Amygdala (tissue), 56 donors: Measurements from ENCODE around the gene GFRA1.
"Not testable (repeated sequence)": the region's sequence is repeated elsewhere in the genome, so short reads cannot be mapped to it uniquely, and the experiment has no call there.

Source experiments
- DNase-seq, 56 donors: peaks; one replicate each; lab custom pipeline; 2025; lab: John Stamatoyannopoulos, UW

GFRA1 gene

DNA sequence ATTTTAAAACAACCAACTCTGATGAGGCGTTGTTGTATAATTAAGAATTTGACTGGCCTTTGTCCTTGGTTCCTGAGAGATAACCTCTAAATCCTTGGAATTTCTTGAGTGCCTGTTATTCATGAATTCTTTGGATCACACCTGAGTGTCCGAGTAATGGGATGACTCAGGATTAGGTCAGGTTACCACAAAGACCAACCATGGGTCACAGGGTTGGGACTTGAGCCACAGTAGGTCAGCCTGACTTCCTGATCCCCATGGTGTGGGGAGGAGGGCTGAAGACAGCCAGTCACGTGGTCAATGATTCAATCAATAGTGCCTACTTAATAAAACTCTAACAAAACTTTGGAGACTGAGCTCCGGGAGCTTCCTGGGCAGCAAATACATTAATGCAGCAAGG is 192.5 kb downstream of the GFRA1 start:
- no peak for DNase-seq

DNA sequence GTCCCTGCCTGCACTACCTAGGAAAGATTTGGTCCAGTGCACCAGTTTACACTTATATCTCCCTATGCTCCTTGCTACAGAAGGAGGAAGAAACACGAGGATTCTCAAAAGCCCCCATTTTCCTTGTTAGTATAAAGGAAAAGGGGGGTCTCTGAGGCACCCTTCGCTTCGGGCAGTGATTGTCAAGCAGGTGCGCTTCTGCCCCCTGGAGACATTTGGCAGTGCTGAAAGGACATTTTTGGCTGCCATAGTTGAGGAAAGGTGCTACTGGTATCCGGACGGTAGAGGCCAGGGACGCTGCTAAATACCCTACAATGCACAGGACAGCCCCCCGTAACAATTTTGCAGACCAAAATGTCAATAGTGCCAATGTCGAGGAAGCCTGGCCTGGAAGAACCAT is 193.7 kb downstream of the GFRA1 start:
- DNase-seq, result no peak

DNA sequence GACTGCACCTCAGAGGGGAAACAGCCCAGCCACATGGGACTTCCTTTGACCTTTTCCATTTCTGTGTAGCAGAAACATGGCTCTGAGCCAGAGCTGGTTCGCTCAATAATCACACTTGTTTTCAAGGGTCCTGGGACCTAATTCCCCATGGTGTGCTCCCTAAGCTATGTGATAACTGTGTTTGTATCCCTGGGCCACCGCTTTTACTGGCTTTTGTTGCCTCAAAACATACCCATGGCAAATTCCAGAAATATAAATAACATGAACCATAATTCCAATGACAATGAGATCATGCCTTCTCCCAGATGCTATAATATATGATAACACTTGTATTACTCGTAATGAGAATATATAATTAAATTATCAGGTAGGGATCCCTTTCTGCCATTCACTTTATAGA is 196.4 kb downstream of the GFRA1 start:
- DNase-seq, result no peak

DNA sequence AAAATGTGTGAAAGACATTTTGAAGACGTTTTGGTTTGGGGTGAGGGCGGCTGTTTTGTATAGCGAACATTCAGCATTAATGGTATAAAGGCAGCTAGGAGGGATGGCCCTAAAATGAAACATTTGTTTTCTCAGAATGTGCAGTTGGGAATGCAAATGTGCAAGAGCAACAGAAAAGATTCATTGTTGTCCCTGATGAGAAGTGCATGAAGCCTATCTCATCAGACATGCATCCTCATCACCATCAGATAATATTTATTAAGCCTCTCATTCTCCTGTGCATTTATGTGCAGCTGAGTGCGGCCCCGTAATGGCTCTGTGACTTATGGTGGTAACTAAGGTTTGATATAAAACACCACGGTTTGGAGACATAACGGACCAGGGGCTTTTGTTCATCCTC is 199.5 kb downstream of the GFRA1 start:
- no peak for DNase-seq

DNA sequence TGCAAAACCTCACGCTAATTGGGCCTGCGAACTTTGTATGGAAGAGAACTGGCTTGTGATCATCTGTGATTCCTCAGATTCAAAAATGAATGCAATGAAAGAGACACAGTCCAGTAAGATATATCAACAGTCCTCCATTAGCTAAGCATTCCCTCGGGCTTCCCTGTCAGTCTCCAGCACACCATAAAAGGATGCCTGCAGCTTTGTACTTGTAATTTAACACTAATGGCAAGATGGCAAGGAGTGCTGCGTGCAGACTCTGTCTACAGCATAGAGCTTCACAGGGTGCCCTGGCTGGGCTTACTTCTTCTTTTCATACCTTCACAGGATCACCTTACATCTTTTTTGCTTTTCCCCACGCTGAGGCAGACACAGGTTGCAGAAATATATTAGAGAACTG is 200.0 kb downstream of the GFRA1 start:
- no peak for DNase-seq

DNA sequence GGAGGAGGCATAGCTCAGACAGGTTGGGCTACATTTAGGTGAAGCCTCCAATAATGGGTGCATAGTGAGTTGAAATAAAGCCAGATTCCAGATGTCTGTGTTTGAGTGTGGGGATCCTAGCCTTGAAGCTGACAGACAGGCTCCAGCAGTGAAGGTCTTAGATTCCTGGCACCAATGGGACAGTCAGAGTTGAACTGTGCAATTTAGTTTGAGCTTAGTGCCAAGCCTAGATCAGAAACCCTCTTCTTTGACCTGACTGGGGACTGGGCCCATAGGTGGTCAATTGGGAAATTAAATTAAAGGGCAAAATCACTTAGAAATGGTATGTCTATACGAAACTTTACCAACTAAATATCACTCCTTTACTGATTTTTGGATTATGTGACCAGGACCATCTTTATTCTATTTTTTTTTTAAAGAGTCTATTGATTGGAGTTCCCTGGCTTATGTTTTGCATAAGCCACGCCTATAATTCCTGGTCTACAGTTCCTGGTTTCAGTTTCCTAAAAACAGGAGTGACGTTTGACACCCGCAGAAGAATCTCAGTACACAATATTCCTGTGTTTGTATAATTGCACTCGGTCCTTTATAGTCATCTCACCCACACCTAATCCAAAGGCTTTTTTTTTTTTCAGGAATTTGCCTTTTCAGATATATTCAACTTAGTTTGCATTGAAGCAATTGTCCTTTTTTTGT is 201.4 kb downstream of the GFRA1 start:
- DNase-seq, result no peak

DNA sequence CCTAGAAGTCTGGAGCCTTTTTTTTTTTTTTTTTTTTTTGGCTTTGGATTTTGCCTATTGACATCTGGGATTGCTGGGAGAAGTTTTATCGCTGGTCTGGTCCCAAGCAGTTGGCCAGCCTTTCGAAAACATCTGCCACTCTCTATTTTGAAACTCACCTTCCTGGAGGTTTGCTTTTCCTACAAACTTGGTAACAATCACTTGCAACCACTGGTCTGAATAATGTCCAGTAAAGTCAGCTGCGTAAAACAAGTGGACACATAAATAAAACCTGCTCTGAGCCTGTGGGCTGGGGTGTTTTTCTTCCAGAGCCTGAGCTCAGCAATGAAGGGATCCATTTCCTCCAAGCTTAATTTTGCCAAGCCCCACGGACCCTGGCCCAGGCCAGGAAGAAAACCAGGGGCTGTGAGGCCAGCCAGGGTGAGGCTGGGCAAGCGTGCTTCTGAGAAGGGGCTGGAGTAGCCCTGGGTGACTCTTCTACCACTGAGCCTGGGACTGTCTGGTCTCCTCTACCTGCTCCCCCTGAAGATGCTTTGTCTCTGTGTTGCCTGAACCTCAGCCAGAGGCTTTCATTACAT is 202.2 kb downstream of the GFRA1 start:
- DNase-seq, result no peak

DNA sequence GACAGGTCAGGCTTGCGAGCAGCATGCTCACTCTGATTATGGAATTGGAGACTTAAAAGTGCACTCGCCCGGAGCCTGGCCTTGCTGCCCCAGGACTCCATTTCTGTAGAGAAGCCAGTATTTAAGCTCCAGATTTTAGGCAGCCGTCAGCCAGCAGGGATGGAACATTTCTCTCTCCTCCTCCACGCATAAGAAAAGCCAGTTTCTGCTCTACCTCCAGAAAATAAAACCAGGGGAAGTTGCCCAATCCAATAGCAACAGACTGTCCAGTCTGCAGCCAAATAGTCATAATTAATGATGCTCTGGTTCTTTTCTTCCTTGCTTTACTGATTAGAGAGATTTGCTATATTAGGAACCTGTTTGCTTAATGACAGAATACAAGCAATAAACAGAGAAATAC is 203.2 kb downstream of the GFRA1 start:
- DNase-seq, result no peak

DNA sequence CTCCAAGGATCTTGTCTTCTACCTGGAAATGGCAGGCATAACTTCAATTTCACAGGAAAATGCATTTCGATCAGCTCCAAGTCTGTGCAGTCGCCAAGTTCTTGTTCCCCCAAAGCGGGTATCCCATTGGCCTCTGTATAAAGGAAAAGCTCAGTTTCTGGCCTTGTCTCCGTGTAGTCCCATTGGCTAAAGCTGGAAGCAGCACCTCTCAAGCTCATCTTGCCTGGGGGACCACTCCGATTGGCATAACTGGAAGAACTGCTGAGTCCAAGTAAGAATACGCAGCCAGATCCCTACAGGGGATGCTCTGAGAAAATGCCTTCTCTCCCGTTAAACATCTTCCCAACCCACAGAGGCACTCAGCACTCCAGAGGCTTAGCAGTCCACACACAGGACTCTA is 205.2 kb downstream of the GFRA1 start:
- no peak for DNase-seq

DNA sequence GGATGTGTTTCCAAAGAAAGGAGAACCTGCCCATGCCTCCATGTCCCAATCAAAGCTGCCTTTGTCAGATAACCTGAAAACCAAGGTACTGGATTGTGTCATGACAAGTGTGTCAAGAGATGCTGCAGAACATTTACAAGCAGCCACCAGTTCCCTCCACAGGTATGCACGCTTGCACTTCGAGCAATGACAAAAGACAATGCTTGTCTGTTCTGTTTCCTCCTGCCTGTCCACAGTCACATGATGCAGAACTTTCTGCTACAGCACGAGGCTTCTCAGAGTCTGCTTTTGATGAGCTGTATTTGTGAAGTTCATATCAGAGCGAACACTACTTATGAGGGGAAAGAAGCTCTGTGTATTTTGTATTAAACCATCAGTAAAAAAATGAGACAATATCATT is 209.9 kb downstream of the GFRA1 start:
- DNase-seq, result no peak

DNA sequence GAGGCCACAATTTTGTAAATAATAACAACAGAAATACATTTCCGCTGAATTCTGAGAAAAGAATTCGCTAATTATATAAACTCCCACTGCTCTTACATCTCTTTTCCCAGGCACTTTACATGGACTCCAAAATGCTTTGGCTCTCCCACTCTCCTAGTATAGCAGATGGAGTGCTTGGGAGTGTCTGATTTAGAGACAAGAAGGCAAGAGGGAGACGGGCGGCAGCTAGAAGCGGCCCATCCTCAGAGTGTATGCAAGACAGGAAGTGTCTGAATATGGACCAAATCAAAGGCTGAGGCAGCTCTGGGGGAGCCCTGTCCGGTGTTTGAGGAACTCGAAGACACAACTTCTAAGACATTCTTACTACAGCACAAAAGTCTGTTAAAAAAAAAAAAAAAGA is 212.1 kb downstream of the GFRA1 start:
- DNase-seq, result peak in 1 of 56 donors; percentile 4

DNA sequence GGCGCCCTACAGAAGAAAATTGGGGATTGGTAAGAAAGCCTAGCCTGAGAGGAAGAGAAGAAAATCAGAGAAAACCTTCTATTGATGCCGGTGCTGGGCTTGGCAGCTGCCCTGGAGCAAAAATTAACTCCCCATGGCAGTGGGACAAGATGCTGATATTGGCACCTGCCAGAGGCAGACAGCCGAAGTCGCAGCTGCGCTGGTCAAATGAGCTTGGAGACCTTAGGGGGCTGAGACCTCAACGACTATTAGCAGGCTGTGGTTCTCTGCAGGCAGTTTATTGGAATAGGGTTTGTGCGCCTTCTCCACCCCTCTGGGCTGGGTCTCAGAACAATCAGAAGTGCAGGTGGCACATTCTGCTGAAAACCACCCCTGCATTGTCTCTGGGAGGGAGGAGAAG is 213.7 kb downstream of the GFRA1 start:
- no peak for DNase-seq

DNA sequence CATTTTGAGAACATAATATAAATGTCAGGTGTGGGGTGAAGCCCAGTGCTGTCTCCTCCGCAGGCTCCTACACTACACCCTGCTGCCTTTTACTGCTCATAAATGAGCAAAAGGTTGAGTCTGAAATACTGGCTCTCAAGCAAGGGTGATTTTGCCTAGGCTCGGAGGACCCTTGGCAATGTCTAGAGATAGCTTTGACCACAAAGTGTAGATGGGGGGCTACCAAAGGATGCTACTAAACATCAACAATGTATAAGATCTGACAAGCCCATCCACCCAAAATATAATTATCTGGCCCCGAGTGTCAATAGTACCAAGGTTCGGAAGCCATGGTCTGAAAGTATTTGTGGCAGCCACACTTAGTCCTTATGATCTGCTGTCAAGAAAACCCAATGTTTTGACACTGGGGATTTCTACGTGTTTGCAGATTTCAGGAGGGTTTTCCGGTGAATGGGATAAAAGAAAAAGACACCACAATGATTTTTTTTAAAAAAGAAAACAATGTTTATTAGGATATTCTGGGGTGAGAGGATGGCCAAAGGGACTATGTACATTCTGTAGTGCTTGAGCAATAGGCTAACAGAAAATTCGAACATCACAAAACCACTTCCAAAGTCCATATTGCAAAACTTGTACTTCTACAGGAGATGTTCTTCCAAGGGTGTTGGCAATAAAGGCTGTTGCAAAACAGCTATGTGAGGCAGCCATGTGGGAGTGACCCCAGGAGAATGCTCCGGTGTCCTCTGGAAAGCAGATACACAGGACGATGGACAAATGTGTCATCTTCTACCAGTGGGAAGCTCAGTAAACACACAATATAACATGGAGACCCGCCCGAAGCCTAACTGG is 216.3 kb downstream of the GFRA1 start:
- no peak for DNase-seq

DNA sequence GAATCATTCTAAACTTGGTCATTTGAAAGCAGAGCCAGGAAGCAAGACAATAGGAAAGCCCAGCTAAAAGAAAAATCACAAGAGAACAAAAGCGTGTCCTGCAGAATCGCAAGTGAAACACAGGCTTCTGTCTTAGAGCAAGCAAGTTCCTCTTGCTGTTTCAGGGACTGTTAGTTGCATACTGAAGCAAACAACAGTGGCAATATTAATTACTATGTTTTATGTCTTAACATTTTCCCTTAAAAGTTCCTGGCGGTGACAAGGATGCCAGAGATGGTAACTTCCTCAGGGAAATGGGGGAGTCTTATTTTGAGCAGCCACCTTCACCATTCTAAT is 217.1 kb downstream of the GFRA1 start:
- DNase-seq, result no peak

DNA sequence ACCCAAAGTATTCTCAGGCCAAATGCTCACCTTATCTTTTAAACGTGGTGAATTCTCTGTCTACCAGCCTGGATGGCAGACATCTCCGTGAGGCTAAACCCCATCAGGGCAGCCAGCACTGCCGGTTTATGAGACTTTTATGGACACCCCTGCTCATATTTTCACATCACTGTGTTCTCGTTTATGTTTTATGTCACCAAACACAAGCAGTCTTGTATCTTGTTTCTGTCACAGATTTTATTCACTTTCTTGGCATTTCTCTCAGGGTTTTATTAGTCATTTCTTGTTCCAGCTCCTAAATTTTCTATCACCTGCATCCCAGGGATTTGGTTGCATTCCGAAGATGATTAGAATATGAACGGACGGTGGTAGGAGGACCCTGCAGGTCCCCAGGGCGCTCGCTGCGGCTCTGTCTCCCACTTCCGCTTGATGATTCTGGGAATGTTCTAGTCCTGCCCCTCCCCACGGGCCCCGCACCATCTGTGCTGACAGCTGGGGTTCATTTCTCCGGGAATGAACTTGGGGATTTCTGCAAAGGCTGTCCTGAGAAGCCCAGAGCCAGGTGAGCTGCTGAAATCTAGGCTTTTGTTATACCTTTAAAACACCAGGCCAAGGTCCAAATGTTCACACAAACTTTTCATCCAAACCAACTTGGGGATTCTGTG is 217.6 kb downstream of the GFRA1 start:
- no peak for DNase-seq

DNA sequence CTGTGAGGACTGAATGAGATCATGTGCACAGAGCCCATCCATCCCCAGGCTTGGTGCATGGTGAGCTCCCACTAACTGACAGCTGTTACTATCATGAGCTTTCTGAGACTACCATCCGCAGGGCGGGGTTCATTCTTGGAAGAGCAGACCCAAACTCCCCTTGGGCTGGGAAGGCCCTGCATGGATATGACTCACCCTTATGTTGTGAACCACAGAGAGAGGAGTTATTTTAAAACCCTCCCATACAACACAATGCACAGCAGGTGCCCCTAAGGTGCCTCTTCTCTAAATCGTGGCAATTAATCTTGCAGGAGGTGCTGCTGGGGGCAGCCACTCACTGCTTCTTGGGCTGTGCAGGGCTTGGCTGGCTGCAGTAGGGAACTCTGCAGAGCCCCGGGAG is 219.1 kb downstream of the GFRA1 start:
- DNase-seq, result no peak

DNA sequence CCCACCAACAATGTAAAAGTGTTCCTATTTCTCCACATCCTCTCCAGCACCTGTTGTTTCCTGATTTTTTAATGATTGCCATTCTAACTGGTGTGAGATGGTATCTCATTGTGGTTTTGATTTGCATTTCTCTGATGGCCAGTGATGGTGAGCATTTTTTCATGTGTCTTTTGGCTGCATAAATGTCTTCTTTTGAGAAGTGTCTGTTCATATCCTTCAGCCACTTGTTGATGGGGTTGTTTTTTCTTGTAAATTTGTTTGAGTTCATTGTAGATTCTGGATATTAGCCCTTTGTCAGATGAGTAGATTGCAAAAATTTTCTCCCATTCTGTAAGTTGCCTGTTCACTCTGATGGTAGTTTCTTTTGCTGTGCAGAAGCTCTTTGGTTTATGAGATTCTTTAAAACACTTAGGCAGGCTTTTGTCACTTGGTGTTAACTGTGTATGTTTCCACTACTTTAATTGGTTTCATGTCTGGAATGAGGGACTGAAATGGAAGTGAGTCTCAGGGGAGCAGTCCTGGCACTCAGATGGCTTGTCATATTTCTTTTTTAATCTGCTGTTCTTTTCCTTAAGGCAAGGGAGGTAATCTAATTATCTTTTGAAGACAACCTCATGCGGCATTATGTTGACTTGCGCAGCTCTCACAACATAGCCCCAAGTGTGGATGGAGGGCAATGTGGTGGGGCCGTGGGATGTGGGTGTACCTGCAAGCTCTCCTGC is 219.8 kb downstream of the GFRA1 start:
- DNase-seq, result not testable (repeated sequence)

DNA sequence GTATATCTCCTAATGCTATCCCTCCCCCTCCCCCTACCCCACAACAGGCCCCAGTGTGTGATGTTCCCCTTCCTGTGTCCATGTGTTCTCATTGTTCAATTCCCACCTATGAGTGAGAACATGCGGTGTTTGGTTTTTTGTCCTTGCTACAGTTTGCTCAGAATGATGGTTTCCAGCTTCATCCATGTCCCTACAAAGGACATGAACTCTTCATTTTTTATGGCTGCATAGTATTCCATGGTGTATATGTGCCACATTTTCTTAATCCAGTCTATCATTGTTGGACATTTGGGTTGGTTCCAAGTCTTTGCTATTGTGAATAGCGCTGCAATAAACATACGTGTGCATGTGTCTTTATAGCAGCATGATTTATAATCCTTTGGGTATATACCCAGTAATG is 220.5 kb downstream of the GFRA1 start:
- not testable (repeated sequence) for DNase-seq

DNA sequence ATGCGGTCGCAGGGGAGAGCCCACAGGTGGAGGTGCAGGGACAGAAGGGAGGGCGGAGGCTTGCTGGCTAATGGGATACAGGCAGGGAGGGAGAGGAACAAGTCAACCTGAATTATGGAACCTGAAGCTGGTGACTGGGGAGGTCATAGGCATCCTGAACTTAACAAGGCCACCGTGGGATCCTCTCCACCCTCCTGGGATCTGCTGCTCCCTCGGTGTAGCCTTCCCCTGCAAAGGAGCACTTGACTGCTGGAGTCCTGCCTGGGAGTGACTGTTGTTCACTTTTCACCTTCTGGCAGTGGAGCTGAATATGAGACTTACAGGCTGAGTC is 223.1 kb downstream of the GFRA1 start:
- no peak for DNase-seq

DNA sequence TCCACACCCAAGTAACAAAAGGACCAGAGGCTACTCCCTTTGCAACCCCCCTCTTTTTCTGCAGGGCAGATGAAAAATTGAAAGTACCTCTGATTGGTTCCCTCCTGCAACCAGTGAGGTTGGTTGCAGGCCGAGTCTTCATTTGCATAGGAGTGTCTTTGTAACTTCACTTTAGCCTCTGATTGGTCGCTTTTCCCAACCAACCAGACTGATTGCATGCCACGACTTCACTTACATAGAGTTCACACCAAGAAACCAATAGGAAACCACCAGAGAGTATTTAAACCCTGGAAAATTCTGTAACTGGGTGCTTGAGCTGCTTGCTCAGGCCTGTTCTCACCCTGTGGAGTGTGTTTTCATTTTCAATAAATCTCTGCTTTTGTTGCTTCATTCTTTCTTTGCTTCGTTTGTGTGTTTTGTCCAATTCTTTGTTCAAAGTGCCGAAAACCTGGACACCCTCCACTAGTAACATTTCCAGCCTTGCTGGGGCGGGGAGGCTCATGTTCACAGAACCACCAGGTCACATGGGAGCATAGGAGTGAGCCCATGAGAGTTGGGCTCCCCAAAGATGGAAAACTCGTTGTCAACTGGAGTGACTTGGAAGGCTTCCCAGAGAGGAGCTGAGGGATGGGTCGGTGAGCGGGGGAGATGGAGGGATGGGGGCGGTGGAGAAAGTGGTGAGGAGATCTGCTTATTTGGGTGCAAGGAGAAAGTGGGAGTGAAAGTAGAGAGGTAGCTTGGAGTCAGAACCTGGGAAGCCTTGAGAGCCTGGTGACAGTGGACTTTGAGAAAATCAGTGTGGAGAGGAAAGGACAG is 223.6 kb downstream of the GFRA1 start:
- DNase-seq, result no peak
